Stomach (tissue), 4 donors: ENCODE results near the gene NTN4.

Source experiments
- CTCF ChIP-seq, 7 experiments: fragments of 450-650 bp in 4 of 7; fragments of 200-600 bp in 3 of 7; sonication (generic) in 3 of 7; IDR thresholded peaks; one replicate each; pipeline ENCODE4 v1.5.1; 2016 to 2019; ENCODE audit warnings: antibody characterized with exemption in 7 of 7, control low read depth in 2 of 7, mild to moderate bottlenecking in 1 of 7
- EP300 ChIP-seq: sonication (generic); formaldehyde crosslinking; IDR thresholded peaks from one replicate; pipeline ENCODE4 v1.6.1; 2017; ENCODE audit warnings: antibody characterized with exemption
- POLR2A ChIP-seq, 4 donors: fragments of 450-650 bp; IDR thresholded peaks; one replicate each; pipeline ENCODE4 v1.6.1; 2016; ENCODE audit warnings: antibody characterized with exemption in 4 of 4, control low read depth in 2 of 4, mild to moderate bottlenecking in 1 of 4, moderate library complexity in 1 of 4
- POLR2AphosphoS5 ChIP-seq, 3 donors: sonication (generic); formaldehyde crosslinking; IDR thresholded peaks; one replicate each; pipeline ENCODE4 v1.6.1; 2016; ENCODE audit warnings: antibody characterized with exemption in 3 of 3

GRCh38 chr12:95621725-95622124 is 168.8 kb downstream of the NTN4 start:
- TF ChIP-seq POLR2A (IDR thresholded peaks at IDR 0.05) (no peak), EP300 (no peak), CTCF (IDR thresholded peaks at IDR 0.05) (no peak), POLR2AphosphoS5 (IDR thresholded peaks at IDR 0.05) (no peak)
